Muscle of leg (tissue), 11 donors: Measurements from ENCODE around the gene LMO7. TPM values are rescaled to one million over a fixed set of nuclear protein-coding genes. Genes with fewer than 3 reads are reported as not detected.

Source experiments
- DNase-seq: peaks from one replicate; pipeline ENCODE4 v3.0.0; 2013
- H3K27ac ChIP-seq: one replicate; pipeline ENCODE4 v1.5.1; 2013; ENCODE audit warnings: mild to moderate bottlenecking, low read length, control low read depth
- H3K27me3 ChIP-seq: one replicate; pipeline ENCODE4 v1.6.1; 2013; ENCODE audit warnings: low read length; ENCODE audit not compliant: control insufficient read depth, insufficient read depth
- H3K36me3 ChIP-seq: one replicate; pipeline ENCODE4 v1.6.1; 2013; ENCODE audit warnings: low read length; ENCODE audit not compliant: control insufficient read depth, insufficient read depth
- H3K4me1 ChIP-seq: one replicate; pipeline ENCODE4 v1.6.1; 2013; ENCODE audit warnings: low read length; ENCODE audit not compliant: control insufficient read depth, insufficient read depth
- H3K4me3 ChIP-seq: one replicate; pipeline ENCODE4 v1.5.1; 2013; ENCODE audit warnings: low read length, control low read depth
- H3K9me3 ChIP-seq: replicated peaks from 2 replicates; pipeline ENCODE4 v1.6.1; 2013; ENCODE audit warnings: low read depth, low read length; ENCODE audit not compliant: control insufficient read depth
- WGBS: methylation state at CpG from one replicate; pipeline ENCODE4 v1.1.5; 2013; ENCODE audit warnings: missing lambda C conversion rate; ENCODE audit not compliant: insufficient coverage; 5-methylcytosine and 5-hydroxymethylcytosine counted together
- polyA plus RNA-seq, 8 donors: library from polyadenylated mRNA; unstranded; fragments of 120-200 nt; gene quantifications; one replicate each; pipeline versions ENCODE4 v1.2.1 to v1.2.3, GENCODE V29; 2013; ENCODE audit warnings: inconsistent platforms in 1 of 8, low replicate concordance in 1 of 8; ENCODE audit not compliant: insufficient read length in 8 of 8, insufficient read depth in 1 of 8
- total RNA-seq: library from RNA; stranded (reverse); fragments of 120-200 nt; gene quantifications from one replicate; pipeline ENCODE4 v1.2.4, GENCODE V29; 2013

LMO7 gene
- total and polyA plus RNA-seq, 9 donors: 85.1 to 155 (median 116) TPM

DNA sequence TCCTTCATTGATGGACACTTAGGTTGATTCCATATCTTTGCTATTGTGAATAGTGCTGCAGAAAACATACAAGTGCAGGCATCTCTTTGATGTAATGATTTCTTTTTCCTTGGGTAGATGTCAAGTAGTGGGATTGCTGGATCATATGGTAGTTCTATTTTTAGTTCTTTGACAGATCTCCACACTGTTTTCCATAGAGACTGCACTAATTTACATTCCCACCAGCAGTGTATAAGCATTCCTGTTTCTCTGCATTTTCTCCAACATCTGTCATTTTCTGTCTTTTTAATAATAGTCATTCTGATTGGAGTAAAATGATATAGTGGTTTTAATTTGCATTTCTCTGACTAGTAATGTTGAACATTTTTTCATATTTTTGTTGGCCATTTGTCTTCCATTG lies 116.7 kb downstream of the LMO7 start:
- Histone ChIP-seq H3K36me3 (no peaks in the 10 kb centered on the region), H3K4me3 (no peak overlapping the region), H3K4me1 (no peaks in the 10 kb centered on the region), H3K27me3 (no peaks in the 10 kb centered on the region), H3K9me3 (no peaks in the 10 kb centered on the region), H3K27ac (no peak overlapping the region)
- no peak for DNase-seq

GRCh38 chr13:75754936-75755335 lies 118.8 kb downstream of the LMO7 start:
- no peaks in the 10 kb centered on the region for H3K27me3 ChIP-seq
- H3K9me3 ChIP-seq: no peaks in the 10 kb centered on the region
- H3K27ac ChIP-seq: no peak overlapping the region
- H3K4me1 ChIP-seq: no peaks in the 10 kb centered on the region
- H3K4me3 ChIP-seq: no peak overlapping the region
- DNase-seq: no peak
- no CpG with 5 or more reads among the region's 3 CpGs for WGBS
- no peaks in the 10 kb centered on the region for H3K36me3 ChIP-seq

- no peaks in the 10 kb centered on the region for H3K9me3 ChIP-seq
- H3K27me3 ChIP-seq: no peaks in the 10 kb centered on the region
- no peaks in the 10 kb centered on the region for H3K36me3 ChIP-seq
- no peak overlapping the region for H3K4me3 ChIP-seq
- DNase-seq: no peak
- H3K4me1 ChIP-seq: no peaks in the 10 kb centered on the region
- no peak overlapping the region for H3K27ac ChIP-seq
Observed at GRCh38 chr13:75757336-75757735, 121.2 kb downstream of the LMO7 start.

DNA sequence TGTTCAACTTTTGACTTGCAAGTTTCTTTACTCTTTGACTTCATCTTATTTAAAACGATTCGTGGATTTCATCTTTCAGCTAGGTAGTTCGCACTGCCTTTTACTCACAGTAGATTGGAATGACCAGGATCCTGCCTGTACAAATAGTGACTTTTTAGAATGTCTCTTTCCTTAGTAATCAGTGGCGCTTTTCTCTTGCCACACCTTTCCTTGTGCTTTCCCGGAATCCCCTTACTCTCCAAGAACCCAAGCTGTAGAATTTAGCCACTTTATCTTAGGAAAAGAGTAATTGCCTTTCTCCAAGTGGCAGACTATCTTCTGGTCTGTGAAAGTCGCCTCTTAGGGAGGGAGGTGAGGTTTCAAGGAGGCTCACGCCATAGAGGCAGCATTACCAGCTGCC lies 123.4 kb downstream of the LMO7 start:
- no peaks in the 10 kb centered on the region for H3K27me3 ChIP-seq
- H3K27ac ChIP-seq: peak overlapping the region; percentile 2
- no peak overlapping the region for H3K4me3 ChIP-seq
- H3K4me1 ChIP-seq: no peaks in the 10 kb centered on the region
- no peak for DNase-seq
- WGBS: 100% methylated on average over 2 of the region's 7 CpGs
- H3K9me3 ChIP-seq: no peaks in the 10 kb centered on the region
- H3K36me3 ChIP-seq: no peaks in the 10 kb centered on the region

GRCh38 chr13:75760131-75761021 lies 124.2 kb downstream of the LMO7 start:
- H3K36me3 ChIP-seq: no peaks in the 10 kb centered on the region
- H3K4me1 ChIP-seq: no peaks in the 10 kb centered on the region
- peak overlapping the region; percentile 26 for H3K4me3 ChIP-seq
- no peaks in the 10 kb centered on the region for H3K27me3 ChIP-seq
- H3K27ac ChIP-seq: peak overlapping the region; percentile 37
- WGBS: 48% methylated on average over 4 of the region's 9 CpGs
- no peaks in the 10 kb centered on the region for H3K9me3 ChIP-seq
- peak; percentile 30 for DNase-seq

GRCh38 chr13:75761369-75761768 lies 125.2 kb downstream of the LMO7 start:
- Histone ChIP-seq H3K36me3 (no peaks in the 10 kb centered on the region), H3K27me3 (no peaks in the 10 kb centered on the region), H3K27ac (peak overlapping the region; percentile 37), H3K9me3 (no peaks in the 10 kb centered on the region), H3K4me1 (peaks cover 2% of the 10 kb centered on the region), H3K4me3 (peak overlapping the region; percentile 26)
- no peak for DNase-seq
- whole genome bisulfite sequencing: 83% methylated on average over 2 of the region's 3 CpGs

DNA sequence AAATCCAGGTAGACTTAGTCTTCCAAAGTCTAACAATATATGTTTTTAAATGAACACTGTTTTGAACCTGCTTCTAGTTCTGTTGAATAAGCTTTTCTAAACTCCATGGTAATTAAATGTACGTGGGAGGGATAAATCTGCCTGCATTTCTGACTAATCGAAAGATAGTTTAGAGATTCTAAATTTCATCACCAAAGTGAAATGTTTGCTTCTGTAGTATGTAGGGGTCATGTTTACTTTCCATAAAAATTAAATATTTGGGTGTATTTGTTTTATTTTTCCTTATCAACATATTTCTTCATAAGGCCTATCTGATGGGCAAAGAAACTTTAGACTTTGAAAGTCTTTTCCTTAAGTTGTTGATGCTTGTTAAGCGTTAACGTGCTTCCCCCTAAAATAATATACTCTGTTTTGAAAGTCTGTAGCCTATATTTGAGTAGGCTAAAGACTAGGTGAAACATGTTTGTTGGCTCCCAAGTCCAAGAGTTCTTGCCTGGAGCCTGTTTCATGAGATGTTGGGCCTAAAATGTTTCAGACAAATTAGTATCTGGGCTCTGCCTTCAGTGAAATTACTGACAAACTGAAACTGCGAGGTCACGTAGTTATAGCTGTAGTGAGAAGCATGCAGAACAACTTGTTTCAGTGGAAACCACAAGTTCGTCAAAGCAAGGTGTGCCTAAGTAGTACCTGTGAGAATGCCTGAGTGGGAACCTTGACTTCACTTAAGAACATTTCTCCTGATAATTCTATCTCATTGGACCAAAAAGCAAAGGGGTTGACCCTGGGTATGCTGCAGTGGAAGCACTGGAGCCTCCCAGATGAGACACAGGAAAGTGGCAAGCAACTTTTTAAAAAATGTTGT lies 126.2 kb downstream of the LMO7 start:
- DNase-seq: no peak
- Histone ChIP-seq H3K4me1 (peaks cover 2% of the 10 kb centered on the region), H3K36me3 (no peaks in the 10 kb centered on the region), H3K27ac (no peak overlapping the region), H3K9me3 (no peaks in the 10 kb centered on the region), H3K4me3 (peak overlapping the region; percentile 26), H3K27me3 (no peaks in the 10 kb centered on the region)
- WGBS: 100% methylated on average over 2 of the region's 7 CpGs

- H3K4me1 ChIP-seq: peaks cover 2% of the 10 kb centered on the region
- no peaks in the 10 kb centered on the region for H3K36me3 ChIP-seq
- H3K27me3 ChIP-seq: no peaks in the 10 kb centered on the region
- no peak overlapping the region for H3K27ac ChIP-seq
- DNase-seq: no peak
- no peaks in the 10 kb centered on the region for H3K9me3 ChIP-seq
- H3K4me3 ChIP-seq: no peak overlapping the region
- no CpG with 5 or more reads among the region's 2 CpGs for WGBS
Observed at GRCh38 chr13:75762955-75763354, 126.8 kb downstream of the LMO7 start.

DNA sequence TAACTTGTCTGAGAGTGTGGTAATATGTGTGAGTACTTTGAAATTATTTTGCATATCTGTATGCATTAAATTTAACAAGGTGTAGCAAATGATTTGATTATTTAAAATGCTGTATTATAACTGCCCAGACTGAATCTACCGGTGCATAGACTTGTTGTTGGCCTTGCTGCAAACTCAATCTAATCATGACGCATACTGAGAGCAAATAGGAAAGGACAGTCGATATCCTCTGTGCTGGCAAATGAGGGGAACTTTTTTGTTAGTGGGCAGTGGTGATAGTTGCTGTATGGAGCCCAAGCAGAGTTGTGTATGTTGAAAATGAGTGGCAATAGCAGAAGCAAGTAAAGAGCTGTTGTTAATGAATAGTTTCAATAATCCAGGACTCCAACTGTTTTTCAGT lies 127.4 kb downstream of the LMO7 start:
- Histone ChIP-seq H3K27ac (no peak overlapping the region), H3K36me3 (no peaks in the 10 kb centered on the region), H3K27me3 (no peaks in the 10 kb centered on the region), H3K4me3 (no peak overlapping the region), H3K4me1 (peaks cover 2% of the 10 kb centered on the region), H3K9me3 (no peaks in the 10 kb centered on the region)
- no peak for DNase-seq
- WGBS: 92% methylated on average over 3 of the region's 3 CpGs

DNA sequence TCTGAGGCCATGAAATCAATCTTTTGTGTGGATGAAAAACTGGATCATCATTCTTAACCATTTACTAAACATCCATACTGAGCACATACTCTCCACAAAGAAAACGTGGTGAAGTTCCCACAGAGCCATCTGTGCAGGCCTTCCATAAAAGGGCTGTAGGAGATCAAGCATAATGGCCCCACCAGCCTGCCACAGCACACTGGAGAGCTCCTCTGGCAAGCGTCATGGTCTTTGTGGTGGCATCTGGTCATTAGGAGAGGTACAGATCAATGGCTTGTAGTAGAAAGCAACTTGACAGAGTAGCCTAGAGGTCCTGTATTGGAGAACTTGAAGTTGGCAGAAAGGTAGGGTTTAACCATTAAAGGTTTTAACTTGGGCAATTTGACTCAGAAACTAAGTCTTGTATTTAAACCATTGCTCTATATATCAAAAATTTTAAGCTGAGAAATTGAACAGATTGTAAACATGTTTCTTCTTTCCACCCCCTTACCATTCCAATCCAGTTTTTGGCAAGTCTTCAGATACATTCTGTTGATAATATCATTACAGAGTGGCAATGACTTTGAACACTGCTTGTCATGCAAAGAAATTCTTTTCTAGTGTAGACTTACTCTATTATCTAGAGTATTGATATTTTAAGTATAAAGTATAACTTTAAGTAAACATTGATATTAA lies 128.3 kb downstream of the LMO7 start:
- H3K4me1 ChIP-seq: peaks cover 2% of the 10 kb centered on the region
- H3K4me3 ChIP-seq: no peak overlapping the region
- no peaks in the 10 kb centered on the region for H3K9me3 ChIP-seq
- no peaks in the 10 kb centered on the region for H3K36me3 ChIP-seq
- H3K27ac ChIP-seq: no peak overlapping the region
- whole genome bisulfite sequencing: 88% methylated on average over 1 of the region's 2 CpGs
- no peaks in the 10 kb centered on the region for H3K27me3 ChIP-seq
- DNase-seq: no peak
